KMS-11 (cell line): ENCODE data around the gene ZNF333.

Source experiments
- H2AFZ ChIP-seq: fragments of 200-600 bp; sonication (generic); 2 replicates; pipeline ENCODE4 v1.6.1; 2016; ENCODE audit warnings: antibody characterized with exemption, mixed run types, low read depth
- H3K27ac ChIP-seq: fragments of 200-600 bp; sonication (generic); 2 replicates; pipeline ENCODE4 v1.6.1; 2016; ENCODE audit warnings: mild to moderate bottlenecking, mixed run types
- H3K27me3 ChIP-seq: fragments of 200-600 bp; sonication (generic); 2 replicates; pipeline ENCODE4 v1.6.1; 2017; ENCODE audit warnings: mild to moderate bottlenecking, low read depth, mixed run types, moderate library complexity; ENCODE audit not compliant: insufficient read depth
- H3K36me3 ChIP-seq: fragments of 200-600 bp; sonication (generic); 2 replicates; pipeline ENCODE4 v1.6.1; 2017; ENCODE audit warnings: mild to moderate bottlenecking, mixed run types; ENCODE audit not compliant: insufficient read depth
- H3K4me1 ChIP-seq: fragments of 200-600 bp; sonication (generic); 2 replicates; pipeline ENCODE4 v1.6.1; 2016; ENCODE audit warnings: mild to moderate bottlenecking, low read depth, mixed run types; ENCODE audit not compliant: poor library complexity, severe bottlenecking
- H3K4me2 ChIP-seq: fragments of 200-600 bp; sonication (generic); 2 replicates; pipeline ENCODE4 v1.7.0; 2016; ENCODE audit warnings: mild to moderate bottlenecking, mixed run types
- H3K4me3 ChIP-seq: fragments of 200-600 bp; sonication (generic); IDR thresholded peaks from 2 replicates; pipeline ENCODE4 v1.6.1; 2017; ENCODE audit warnings: low read depth, low read length, mixed read lengths; ENCODE audit not compliant: insufficient read depth
- H3K79me2 ChIP-seq: fragments of 200-600 bp; sonication (generic); 2 replicates; pipeline ENCODE4 v1.6.1; 2016; ENCODE audit warnings: low read depth, mixed run types; ENCODE audit not compliant: insufficient read depth
- H3K9ac ChIP-seq: fragments of 200-600 bp; sonication (generic); 2 replicates; pipeline ENCODE4 v1.6.1; 2016; ENCODE audit warnings: mild to moderate bottlenecking, mixed run types
- H4K20me1 ChIP-seq: fragments of 200-600 bp; sonication (generic); 2 replicates; pipeline ENCODE4 v1.6.1; 2016; ENCODE audit warnings: mild to moderate bottlenecking, mixed run types; ENCODE audit not compliant: insufficient read depth
- CTCF ChIP-seq: fragments of 200-600 bp; sonication (generic); conservative IDR thresholded peaks from 2 replicates; pipeline ENCODE4 v1.6.1; 2017; ENCODE audit warnings: low read depth, mild to moderate bottlenecking, antibody characterized with exemption, low read length, moderate library complexity, mixed read lengths

The ZNF333 gene

GRCh38 chr19:14704450-14704849 lies 14.6 kb downstream of the ZNF333 start:
- no peak overlapping the region for H3K27ac ChIP-seq
- no peaks in the 10 kb centered on the region for H3K36me3 ChIP-seq
- no peak overlapping the region for H2AFZ ChIP-seq
- H3K27me3 ChIP-seq: no peaks in the 10 kb centered on the region
- H3K4me1 ChIP-seq: no peaks in the 10 kb centered on the region
- H4K20me1 ChIP-seq: no peaks in the 10 kb centered on the region
- H3K4me3 ChIP-seq: no peak overlapping the region
- no peaks in the 10 kb centered on the region for H3K79me2 ChIP-seq
- TF ChIP-seq CTCF: no peak
- no peak overlapping the region for H3K9ac ChIP-seq
- no peak overlapping the region for H3K4me2 ChIP-seq

DNA sequence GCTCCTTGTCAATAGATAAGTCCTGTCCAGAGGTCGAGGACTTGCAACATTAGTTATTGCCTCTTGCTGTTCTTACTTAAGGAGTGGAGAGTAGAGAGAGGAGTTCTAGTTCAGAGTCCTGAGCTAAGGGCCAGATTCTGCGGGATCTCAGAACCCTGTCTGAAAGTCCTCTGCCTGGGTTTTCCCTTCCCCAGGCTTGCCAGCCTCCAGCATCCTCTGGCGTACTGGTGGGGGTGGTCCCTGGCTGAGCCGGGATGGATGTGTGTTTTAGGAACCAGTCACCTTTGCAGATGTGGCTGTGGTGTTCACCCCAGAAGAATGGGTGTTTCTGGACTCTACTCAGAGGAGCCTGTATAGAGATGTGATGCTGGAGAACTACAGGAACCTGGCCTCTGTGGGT lies 26.0 kb downstream of the ZNF333 start:
- Histone ChIP-seq H3K36me3 (no peaks in the 10 kb centered on the region), H3K4me2 (no peak overlapping the region), H3K27me3 (no peaks in the 10 kb centered on the region), H3K27ac (no peak overlapping the region), H2AFZ (no peak overlapping the region), H3K9ac (no peak overlapping the region), H4K20me1 (no peaks in the 10 kb centered on the region), H3K4me1 (no peaks in the 10 kb centered on the region), H3K79me2 (no peaks in the 10 kb centered on the region), H3K4me3 (no peak overlapping the region)
- no peak for TF ChIP-seq CTCF

GRCh38 chr19:14718522-14719116 lies 28.8 kb downstream of the ZNF333 start:
- Histone ChIP-seq H3K9ac (no peak overlapping the region), H3K4me2 (no peak overlapping the region), H3K27ac (no peak overlapping the region), H3K36me3 (no peaks in the 10 kb centered on the region), H2AFZ (no peak overlapping the region), H3K4me3 (no peak overlapping the region), H3K27me3 (no peaks in the 10 kb centered on the region), H3K79me2 (no peaks in the 10 kb centered on the region), H4K20me1 (no peaks in the 10 kb centered on the region), H3K4me1 (no peaks in the 10 kb centered on the region)
- TF ChIP-seq CTCF: no peak

GRCh38 chr19:14719162-14719561 lies 29.3 kb downstream of the ZNF333 start:
- Histone ChIP-seq H3K4me3 (no peak overlapping the region), H3K4me1 (no peaks in the 10 kb centered on the region), H3K36me3 (no peaks in the 10 kb centered on the region), H3K4me2 (no peak overlapping the region), H3K27ac (no peak overlapping the region), H3K27me3 (no peaks in the 10 kb centered on the region), H4K20me1 (no peaks in the 10 kb centered on the region), H3K9ac (no peak overlapping the region), H3K79me2 (no peaks in the 10 kb centered on the region), H2AFZ (no peak overlapping the region)
- no peak for TF ChIP-seq CTCF
